ENCODE data around the gene PRSS48.
"Not testable (repeated sequence)": the region's sequence is repeated elsewhere in the genome, so short reads cannot be mapped to it uniquely, and the experiment has no call there.

Gene PRSS48

GRCh38 chr4:151276787-151277562 is at the start of gene PRSS48:
Gene PRSS48 (plus strand): TSS chr4:151277161. CDS start chr4:151277173, 12 bp downstream.
- DNase-seq, result peak; percentile 49

- no peak for DNase-seq
These were observed 49.8 kb upstream of the PRSS48 start for GRCh38 chr4:151227172-151227571.

GRCh38 chr4:151227731-151228130 is 49.2 kb upstream of the PRSS48 start:
- no peak for DNase-seq

GRCh38 chr4:151228189-151229119 is 48.5 kb upstream of the PRSS48 start:
- no peak for DNase-seq

GRCh38 chr4:151231915-151232595 is 44.9 kb upstream of the PRSS48 start:
- DNase-seq, result no peak

GRCh38 chr4:151233600-151233999 is 43.4 kb upstream of the PRSS48 start:
- DNase-seq, result no peak

GRCh38 chr4:151235373-151235772 is 41.6 kb upstream of the PRSS48 start:
- not testable (repeated sequence) for DNase-seq

- DNase-seq, result no peak
These were observed 40.9 kb upstream of the PRSS48 start for GRCh38 chr4:151236036-151236435.

GRCh38 chr4:151238477-151238876 is 38.5 kb upstream of the PRSS48 start:
- no peak for DNase-seq

- DNase-seq, result no peak
These were observed 37.4 kb upstream of the PRSS48 start for GRCh38 chr4:151239608-151240007.

- no peak for DNase-seq
These were observed 34.7 kb upstream of the PRSS48 start for GRCh38 chr4:151242305-151242704.

GRCh38 chr4:151246742-151247141 is 30.2 kb upstream of the PRSS48 start:
- DNase-seq, result no peak

- no peak for DNase-seq
These were observed 29.6 kb upstream of the PRSS48 start for GRCh38 chr4:151247395-151247794.

- DNase-seq, result no peak
These were observed 28.4 kb upstream of the PRSS48 start for GRCh38 chr4:151248519-151248918.

GRCh38 chr4:151250706-151251105 is 26.3 kb upstream of the PRSS48 start:
- no peak for DNase-seq

GRCh38 chr4:151251603-151252304 is 25.2 kb upstream of the PRSS48 start:
- no peak for DNase-seq

GRCh38 chr4:151255226-151255625 is 21.7 kb upstream of the PRSS48 start:
- not testable (repeated sequence) for DNase-seq

- not testable (repeated sequence) for DNase-seq
These were observed 21.3 kb upstream of the PRSS48 start for GRCh38 chr4:151255680-151256079.

- DNase-seq, result no peak
These were observed 20.8 kb upstream of the PRSS48 start for GRCh38 chr4:151256134-151256533.

GRCh38 chr4:151257704-151258103 is 19.3 kb upstream of the PRSS48 start:
- DNase-seq, result no peak

- no peak for DNase-seq
These were observed 17.2 kb upstream of the PRSS48 start for GRCh38 chr4:151259752-151260151.

GRCh38 chr4:151260526-151260925 is 16.4 kb upstream of the PRSS48 start:
- DNase-seq, result no peak

GRCh38 chr4:151263455-151263854 is 13.5 kb upstream of the PRSS48 start:
- DNase-seq, result no peak

Measured in suppressor macrophage treated with lipopolysaccharide for 4 hours (primary cell).